ENCODE measurements around the gene SEC22C. TPM values are rescaled to one million over a fixed set of nuclear protein-coding genes. Genes with fewer than 3 reads are reported as not detected.

The SEC22C gene
- total and polyA plus RNA-seq, 2 of the 13 experiments (the other 11 are each of a cell fraction or from before 2014, with no cell fraction given) = 20.0 to 40.0 TPM

GRCh38 chr3:42581709-42582473, at the start of gene SEC22C (continued):
- no peak for TF ChIP-seq ZNF513 (CRISPR knock-in tag; conservative IDR thresholded peaks at IDR 0.05)
- TF ChIP-seq GMEB1 (CRISPR knock-in tag; IDR thresholded peaks at IDR 0.05; ENCODE audit: borderline replicate concordance) = peak; percentile 84
- TF ChIP-seq SALL2 (CRISPR knock-in tag; IDR thresholded peaks at IDR 0.05) = 0 out of 2 replicates have a peak, but pooled peaks have one; percentile 51
- no peak for TF ChIP-seq ATAD3A (CRISPR knock-in tag; IDR thresholded peaks at IDR 0.05)
- TF ChIP-seq ZNF597 (CRISPR knock-in tag; IDR thresholded peaks at IDR 0.05) = no peak
- peak; percentile 50; the same call in 1 of the 2 replicates for TF ChIP-seq ZNF609 (CRISPR knock-in tag; IDR thresholded peaks at IDR 0.05; ENCODE audit: borderline replicate concordance)
- no peak for TF ChIP-seq SKIL (CRISPR knock-in tag; IDR thresholded peaks at IDR 0.05; ENCODE audit: borderline replicate concordance)
- no peak for TF ChIP-seq SRSF4 (IDR thresholded peaks at IDR 0.05; ENCODE audit: low read depth, low read length, poor library complexity, severe bottlenecking)
- TF ChIP-seq ZBTB49 (CRISPR knock-in tag; IDR thresholded peaks at IDR 0.05; ENCODE audit: borderline replicate concordance) = no peak; the same call in 1 of the 2 replicates

All from HepG2 (cell line).